ENCODE results near the gene MEOX1.
"Not testable (repeated sequence)": the region's sequence is repeated elsewhere in the genome, so short reads cannot be mapped to it uniquely, and the experiment has no call there.

Gene MEOX1

GRCh38 chr17:43615330-43616028 lies 46.2 kb downstream of the MEOX1 start:
- DNase-seq: no peak

GRCh38 chr17:43614561-43614960 lies 47.2 kb downstream of the MEOX1 start:
- DNase-seq: no peak

- no peak for DNase-seq
Measured at GRCh38 chr17:43613917-43614316, 47.8 kb downstream of the MEOX1 start.

GRCh38 chr17:43612515-43612914 lies 49.2 kb downstream of the MEOX1 start:
- DNase-seq: no peak

- DNase-seq: no peak
Measured at GRCh38 chr17:43611230-43611969, 50.3 kb downstream of the MEOX1 start.

- DNase-seq: no peak
Measured at GRCh38 chr17:43609613-43610385, 51.9 kb downstream of the MEOX1 start.

GRCh38 chr17:43608313-43608712 lies 53.4 kb downstream of the MEOX1 start:
- no peak for DNase-seq

- no peak for DNase-seq
Measured at GRCh38 chr17:43604549-43604948, 57.2 kb downstream of the MEOX1 start.

GRCh38 chr17:43603321-43603720 lies 58.4 kb downstream of the MEOX1 start:
- no peak for DNase-seq

GRCh38 chr17:43602556-43602955 lies 59.2 kb downstream of the MEOX1 start:
- DNase-seq: not testable (repeated sequence)

GRCh38 chr17:43601280-43602039 lies 60.3 kb downstream of the MEOX1 start:
- DNase-seq: no peak

- DNase-seq: no peak
Measured at GRCh38 chr17:43599835-43600234, 61.9 kb downstream of the MEOX1 start.

- no peak for DNase-seq
Measured at GRCh38 chr17:43599046-43599395, 62.7 kb downstream of the MEOX1 start.

GRCh38 chr17:43598357-43599045 lies 63.2 kb downstream of the MEOX1 start:
- no peak for DNase-seq

GRCh38 chr17:43597624-43598356 lies 63.9 kb downstream of the MEOX1 start:
- DNase-seq: no peak

- no peak for DNase-seq
Measured at GRCh38 chr17:43595466-43595865, 66.3 kb downstream of the MEOX1 start.

- DNase-seq: no peak
Measured at GRCh38 chr17:43591779-43592562, 69.8 kb downstream of the MEOX1 start.

- no peak for DNase-seq
Measured at GRCh38 chr17:43591001-43591400, 70.7 kb downstream of the MEOX1 start.

Measured in NCI-H1694 (cell line).